Measurements from ENCODE around the gene B3GALT6.

The B3GALT6 gene

DNA sequence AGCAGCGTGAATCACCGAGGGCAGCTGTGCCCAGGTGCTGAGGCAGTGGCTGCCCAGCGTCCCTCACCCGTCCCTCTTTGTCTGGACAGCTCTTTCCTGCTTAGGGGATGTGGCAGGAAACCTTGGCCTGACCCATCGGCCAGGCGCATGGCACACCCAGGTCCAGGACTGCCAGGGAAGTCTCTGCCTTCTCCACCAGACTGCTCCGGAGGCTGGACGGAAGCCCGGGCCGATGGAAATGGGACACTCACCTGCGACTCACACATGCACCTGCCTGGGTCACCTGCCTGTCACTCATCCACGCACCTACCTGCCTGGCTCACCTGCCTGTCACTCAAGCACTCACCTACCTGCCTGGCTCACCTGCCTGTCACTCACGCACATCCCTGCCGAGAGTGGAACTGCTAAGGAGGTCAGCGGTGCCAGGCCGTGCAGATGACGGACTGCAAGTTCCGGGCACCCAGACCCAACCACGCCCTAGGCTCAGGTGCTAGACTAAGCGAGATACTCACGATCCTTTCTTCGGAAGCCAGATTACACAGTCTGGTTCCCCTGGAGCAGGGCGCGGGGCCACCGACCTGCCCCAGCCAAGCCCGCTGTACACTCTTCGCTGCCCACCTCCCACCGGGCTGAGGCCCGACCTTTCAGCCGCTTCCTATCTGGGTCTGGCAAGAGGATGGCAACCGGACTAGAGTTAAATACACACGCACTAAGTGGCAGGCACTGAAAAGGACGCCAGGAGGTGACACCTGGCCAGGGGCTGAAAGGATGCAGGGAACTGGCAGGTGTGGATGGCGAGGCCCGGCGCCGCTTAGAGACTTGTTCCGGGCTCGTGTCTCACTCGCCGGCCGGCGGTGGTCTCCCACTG is 40.5 kb downstream of the B3GALT6 start:
- DNase-seq = no peak
- intact Hi-C loops (cut with DNase I) = loop anchor here (5.0 kb wide), 1 partner anchor 40 kb away; the partner anchor contains the start of genes B3GALT6 and SDF4

DNA sequence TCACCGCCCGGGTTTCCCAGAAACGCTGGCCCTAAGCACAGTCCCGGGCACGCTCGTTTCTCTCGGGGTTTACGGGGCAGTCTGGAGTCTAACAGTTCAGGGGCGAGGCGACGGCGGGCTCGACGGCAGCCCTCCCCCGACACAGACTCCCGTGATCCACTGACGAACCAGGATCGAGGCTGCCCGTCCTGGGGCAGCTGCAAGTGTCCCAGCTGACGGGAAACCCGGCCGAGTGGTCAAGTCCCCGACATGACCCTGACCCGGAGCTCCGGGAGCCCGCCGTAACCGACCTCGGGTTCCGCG is 41.1 kb downstream of the B3GALT6 start:
- intact Hi-C loops (cut with DNase I) = loop anchor here (5.0 kb wide), 1 partner anchor 41 kb away; the partner anchor contains the start of genes B3GALT6 and SDF4
- DNase-seq = peak in 2 of 42 donors; percentile 23 to 31

DNA sequence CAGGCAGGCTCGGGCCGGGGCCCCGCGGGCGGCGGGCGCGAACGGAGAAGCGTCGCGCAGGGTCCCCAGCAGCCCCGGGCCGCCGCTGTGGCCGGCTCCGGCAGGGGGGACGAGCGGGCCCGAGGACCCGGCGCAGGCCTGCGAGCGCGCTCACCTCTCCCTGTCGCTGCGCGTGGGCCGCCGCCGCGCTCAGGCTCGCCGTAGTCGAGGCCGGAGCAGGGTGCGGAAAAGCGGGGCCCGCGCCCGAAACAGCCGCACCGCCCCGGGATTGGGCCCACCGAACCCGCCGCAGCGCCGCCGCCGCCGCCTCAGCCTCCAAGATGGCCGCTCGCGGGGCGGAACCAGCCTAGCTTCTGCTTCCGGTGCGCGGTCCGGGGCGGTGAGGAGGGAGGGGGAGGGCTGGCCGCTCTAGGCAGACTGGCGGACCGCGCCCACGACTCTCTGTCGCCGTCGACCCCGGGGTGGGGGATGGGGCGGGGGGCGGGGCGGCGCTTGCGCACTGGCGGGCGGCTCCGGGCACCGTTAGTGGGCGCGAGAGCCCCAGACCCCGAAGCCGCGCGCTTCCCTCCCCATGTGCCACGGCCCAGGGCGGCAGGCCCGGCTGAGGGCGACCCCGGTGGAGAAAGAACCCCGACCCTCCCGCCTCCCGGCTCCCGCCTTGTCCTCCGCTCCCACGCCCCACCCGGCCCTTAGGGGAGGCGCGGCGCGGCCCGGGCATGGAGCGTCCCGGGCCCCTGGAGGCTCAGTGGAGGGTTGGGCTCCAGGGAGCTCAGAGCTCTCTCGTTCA is 41.7 kb downstream of the B3GALT6 start, which contains the start of gene UBE2J2:
TSS of gene UBE2J2 (minus strand) at position 343 of the 787 bp plus-strand sequence. CDS start 5,862 bp downstream, outside the sequence.
- DNase-seq = peak; percentile 83 to 98 (median 95)
- intact Hi-C loops (cut with DNase I) = loop anchor here (5.0 kb wide), 1 partner anchor 41 kb away; the partner anchor contains the start of genes B3GALT6 and SDF4

DNA sequence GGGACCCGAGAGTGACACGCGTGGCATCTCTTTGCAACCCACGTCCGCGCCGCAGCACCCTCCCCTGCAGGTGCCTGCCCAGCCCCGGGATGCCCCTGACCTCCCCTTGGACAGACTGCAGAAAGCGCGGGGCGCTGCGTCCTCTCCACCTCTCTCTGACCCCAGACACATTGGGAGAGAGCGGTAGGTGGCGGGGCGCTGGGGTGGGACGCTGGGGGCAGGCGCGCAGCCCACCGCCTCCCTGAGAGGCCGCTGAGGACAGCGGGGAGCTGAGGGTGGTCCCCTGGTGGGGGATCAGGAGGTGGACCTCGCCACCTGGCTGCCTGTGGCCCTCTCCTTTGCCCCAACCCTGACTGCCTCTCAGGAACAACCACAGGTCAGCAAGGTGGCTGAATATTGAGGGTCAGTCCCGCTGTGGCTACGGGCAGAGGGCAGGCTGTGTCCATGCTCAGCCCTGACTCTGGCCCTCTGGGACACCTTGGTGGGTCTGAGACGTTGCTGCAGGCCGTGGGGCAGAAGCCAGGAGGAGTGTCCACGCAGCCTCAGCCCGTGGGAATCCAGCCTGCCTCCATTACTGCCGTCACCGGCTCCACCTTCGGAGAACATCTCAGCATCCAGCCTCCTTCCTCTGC is 42.4 kb downstream of the B3GALT6 start:
- DNase-seq = peak in 3 of 42 donors; percentile 26 to 50 (median 28)
- intact Hi-C loops (cut with DNase I) = loop anchor here (5.0 kb wide), 1 partner anchor 42 kb away; the partner anchor contains the start of genes B3GALT6 and SDF4

DNA sequence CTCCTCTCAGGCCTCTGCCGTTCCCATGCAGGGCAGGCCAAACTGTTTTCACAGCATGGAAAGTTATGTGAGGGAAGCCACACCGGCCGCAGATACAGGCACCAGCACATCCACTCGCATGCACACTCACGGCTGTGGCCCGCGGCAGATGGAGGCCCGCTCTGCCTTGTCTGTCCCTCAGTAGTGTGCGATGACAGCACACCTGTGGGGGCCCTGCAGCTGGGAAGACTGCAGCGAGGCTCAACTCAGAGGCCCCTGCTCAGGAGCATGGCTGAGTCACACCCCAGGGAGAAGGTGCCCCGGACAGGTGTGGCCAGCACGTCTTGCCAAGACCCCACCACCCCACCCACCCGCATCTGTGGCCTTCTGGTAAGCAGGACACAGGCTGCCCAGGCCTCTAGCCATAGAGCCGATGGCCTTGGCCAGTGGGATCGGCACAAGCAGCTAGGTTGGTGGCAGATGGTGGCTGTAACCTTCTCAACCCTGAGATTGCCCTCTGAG is 42.9 kb downstream of the B3GALT6 start:
- intact Hi-C loops (cut with DNase I) = loop anchor here (5.0 kb wide), 1 partner anchor 43 kb away; the partner anchor contains the start of genes B3GALT6 and SDF4

DNA sequence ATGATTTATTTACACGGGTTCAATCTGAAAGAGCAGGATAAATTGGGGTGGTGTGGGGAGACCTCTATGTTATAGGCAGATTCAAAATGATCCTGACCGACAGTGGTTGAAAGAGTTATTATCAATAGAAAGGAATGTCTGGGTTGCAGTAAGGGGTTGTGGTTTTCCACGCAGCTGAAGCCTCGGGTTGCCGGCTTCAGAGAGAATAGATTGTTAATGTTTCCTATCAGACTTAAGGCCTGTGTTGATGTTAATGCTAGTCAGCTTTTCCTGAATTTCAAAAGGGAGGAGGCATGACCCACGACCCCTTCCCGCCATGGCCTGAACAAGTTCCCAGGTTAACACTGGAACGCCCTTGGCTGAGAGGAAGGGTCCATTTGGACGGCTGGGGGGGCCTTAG is 43.8 kb downstream of the B3GALT6 start:
- DNase-seq = no peak
- intact Hi-C loops (cut with DNase I) = no loop called here

More for the DNA sequence above, 42.9 kb downstream of the B3GALT6 start:
- DNase-seq = no peak

DNA sequence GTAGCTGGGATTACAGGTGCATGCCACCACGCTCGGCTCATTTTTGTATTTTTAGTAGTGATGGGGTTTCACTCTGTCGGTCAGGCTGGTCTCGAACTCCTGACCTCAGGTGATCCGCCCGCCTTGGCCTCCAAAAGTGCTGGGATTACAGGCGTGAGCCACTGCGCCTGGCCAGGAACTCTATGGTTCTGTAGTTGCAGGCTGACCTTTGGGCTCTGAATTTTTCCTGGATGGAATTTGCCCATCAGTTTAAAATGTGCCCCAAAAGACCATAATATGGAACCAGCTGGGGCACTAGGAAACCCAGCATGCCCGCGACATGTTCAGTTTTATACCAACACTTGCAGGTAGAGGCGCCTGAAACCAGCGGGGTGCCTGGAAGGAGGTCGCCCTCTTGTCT is 46.6 kb downstream of the B3GALT6 start:
- no peak for DNase-seq
- intact Hi-C loops (cut with DNase I) = no loop called here

DNA sequence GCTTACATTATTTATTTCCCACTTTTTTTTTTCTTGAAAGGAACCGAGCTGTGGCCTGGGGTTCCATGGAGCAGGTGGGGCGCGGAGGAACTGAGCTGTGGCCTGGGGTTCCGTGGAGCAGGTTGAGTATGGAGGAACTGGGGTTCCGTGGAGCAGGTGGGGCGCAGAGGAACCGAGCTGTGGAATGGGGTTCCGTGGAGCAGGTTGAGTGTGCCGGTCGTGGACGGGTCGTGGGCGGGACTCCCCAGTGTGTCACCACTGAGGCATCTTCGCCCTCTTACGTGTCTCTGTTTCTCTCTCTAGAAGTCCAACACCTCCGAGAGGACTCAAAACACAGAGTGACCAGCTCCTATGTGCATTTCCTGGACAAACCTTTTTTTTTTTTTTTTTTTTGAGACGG is 47.0 kb downstream of the B3GALT6 start:
- DNase-seq = no peak
- intact Hi-C loops (cut with DNase I) = no loop called here

DNA sequence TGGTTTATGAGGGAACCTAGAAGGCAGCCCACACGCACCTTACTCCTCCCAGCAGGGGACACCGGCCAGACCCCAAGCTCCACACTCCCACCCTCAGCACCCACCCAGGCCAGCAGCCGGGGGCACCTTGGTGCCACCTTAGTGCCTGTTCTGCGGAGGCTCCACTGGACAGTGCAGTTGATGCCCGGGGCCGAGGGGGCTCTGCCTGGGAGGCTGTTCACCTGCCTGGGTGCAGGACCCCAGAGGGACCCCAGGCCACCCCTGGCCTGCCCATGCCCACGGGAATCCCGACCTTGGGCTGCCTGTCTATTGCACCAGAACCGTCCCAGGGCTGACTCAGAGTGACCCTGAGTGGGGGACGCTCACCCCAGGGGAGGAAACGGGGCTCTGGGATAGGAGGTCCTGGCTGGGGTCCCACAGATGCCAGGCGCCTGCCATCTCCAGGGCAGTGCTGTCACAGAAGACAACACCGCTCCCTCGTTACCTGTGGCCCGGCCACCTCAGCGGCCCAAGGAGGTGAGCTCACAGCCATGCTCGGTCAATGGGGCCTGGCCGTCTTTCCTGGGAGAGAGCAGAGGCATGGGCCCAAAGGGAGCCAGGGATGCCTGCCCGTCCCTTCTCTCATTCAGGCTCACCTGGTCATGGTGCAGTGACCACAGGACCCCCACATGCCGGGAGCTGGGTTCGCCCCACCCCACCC is 48.9 kb downstream of the B3GALT6 start:
- intact Hi-C loops (cut with DNase I) = no loop called here
- no peak for DNase-seq

DNA sequence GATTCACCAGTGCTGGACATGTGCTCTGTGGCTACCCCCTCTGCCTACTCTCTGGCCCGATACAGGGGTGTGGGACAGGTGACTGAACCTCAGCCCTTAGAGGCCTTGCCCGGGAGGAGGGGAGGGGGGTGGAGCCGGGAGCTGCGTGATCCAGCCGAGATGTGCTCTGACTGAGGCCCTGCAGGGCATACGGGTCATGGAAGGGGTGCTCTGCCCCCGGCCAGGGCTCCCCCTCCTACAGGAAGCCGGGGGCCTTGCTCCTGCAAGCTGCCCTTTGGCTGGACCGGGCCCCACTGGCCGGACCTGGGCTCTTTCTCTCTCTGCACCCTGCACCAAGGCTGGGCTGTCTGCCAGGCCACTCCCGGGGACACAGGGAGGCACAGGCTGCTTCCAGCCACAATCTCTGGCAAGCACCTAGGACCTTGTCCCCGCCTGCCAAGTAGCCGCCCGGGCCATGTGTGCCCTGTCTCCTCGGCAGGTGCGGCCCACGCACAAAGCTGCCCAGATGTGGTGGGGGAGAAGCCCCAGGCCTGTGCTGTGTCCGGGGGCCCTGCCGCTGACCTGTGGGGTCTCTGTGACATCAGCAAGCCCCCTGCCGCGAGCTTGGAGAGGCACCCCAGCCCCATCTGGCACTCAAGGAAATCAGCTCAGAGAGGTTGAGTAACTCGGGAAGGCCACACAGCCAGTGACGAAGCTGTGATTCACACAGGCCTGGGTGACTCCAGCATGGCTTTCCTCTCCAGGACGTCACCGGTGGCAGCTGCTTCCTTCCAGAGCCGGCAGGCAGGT is 49.7 kb downstream of the B3GALT6 start:
- intact Hi-C loops (cut with DNase I) = no loop called here
- DNase-seq = no peak

DNA sequence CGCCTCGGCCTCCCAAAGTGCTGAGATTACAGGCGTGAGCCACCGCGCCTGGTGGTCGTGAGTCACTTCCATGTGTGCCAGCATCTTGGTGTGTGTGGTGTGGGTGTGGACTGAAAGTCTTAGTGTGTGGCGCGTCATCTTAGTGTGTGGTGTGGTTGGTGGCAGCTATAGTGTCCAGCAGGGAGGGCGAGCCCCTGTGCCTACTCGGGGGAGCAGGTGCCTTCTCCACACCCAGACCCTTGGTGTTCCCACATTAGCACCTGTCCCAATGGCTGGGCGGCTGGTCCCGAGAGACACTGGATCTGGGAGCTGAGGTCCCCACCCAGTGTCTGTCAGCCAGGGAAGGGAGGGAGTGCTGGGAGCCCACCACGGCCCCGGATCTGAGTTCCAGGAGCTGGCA is 51.0 kb downstream of the B3GALT6 start:
- intact Hi-C loops (cut with DNase I) = no loop called here
- no peak for DNase-seq

DNA sequence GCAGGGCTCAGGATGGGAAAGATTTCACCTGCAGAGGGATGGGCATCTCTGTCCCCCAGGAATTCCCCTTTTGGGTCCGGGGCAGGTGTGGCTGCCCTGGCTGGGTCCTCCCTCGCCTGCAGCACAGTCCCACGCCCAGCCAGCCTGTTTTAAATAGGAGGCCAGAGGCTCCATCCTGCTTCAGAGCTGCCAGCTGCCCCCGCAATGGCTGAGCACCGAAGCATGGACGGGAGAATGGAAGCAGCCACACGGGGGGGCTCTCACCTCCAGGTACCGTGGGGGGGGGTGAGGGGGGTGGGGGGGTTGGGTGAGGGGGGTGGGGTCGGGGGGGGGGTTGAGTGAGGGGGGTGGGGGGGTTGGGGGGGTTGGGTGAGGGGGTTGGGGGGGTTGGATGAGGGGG is 51.8 kb downstream of the B3GALT6 start:
- DNase-seq = no peak
- intact Hi-C loops (cut with DNase I) = no loop called here
